HG02759 (cell line): ENCODE data around the gene LHX4.

Experiments
- ATAC-seq: cut with Tn5 transposase; IDR thresholded peaks from one replicate; pipeline ENCODE4 v1.9.1; 2021; ENCODE audit warnings: mild to moderate bottlenecking, moderate library complexity; ENCODE audit not compliant: unreplicated experiment

Gene LHX4

DNA sequence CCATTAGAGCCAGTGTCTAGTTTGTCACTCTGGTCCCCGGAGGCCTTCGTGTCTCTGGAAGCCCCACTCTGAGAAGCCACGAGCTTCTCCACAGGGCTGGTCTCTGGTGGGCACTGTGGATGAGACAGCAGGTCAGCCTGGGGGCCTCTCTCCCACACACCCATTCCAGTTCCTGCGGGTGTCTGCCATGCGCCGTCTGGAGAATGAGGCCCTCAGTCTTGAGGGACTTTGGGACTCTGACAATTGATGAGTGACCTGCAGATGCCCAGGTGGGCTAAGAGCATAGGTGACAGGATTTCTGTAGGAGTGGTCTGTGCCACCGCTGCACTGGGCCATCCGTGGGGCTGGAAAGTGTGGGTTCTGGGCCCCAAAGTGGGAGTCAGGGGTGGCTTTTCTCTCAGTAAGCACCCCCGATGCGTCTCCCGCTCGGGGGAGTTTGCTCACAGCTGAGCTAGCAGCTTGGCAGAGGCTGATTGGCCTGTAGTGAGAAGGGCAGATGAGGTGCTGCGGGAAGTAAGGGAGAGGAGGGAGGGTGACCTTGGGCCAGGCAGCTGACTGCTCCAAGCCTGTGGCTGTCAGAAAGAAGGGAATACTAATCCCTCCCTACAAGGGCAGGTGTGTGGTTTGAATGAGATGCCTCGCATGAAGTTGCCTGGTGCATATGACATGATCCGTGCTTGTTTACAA, 26.4 kb downstream of the LHX4 start:
- ATAC-seq: no peak

DNA sequence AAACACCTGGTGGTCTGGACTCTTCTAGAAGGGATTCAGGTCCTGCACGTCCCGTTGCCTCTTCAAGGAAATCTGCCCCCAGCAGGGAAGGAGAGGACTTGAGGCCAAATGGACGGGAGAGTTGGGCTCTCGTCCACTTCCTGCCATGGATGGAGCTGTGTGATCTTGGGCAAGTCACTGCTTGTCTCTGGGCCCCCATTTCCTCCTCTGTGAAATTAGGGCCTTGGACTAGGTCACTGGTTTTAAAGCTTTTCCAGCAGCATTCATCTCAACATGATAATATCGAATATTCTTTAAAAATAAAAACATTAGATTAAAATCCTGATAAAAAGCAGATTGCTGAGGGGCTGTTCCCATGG, 26.9 kb downstream of the LHX4 start:
- no peak for ATAC-seq

DNA sequence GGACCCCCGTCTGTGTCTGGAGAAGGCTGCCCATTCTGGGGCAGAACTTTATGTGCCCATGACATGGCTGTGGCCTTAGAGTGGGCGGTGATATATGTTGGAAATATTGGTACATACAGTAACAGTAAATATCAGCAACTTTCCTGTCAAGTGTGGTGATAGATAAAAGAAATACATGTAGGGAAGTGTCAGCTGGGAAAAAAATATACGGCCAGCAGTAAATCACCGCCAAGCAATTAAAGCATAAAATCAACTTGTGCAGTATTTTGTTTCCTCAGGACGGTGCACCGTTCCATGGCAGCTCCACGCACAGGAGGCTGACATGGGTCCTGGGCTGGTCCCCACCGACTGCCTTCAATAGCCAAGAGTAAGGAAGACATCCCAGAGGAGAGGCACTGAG, 27.4 kb downstream of the LHX4 start:
- ATAC-seq: no peak

DNA sequence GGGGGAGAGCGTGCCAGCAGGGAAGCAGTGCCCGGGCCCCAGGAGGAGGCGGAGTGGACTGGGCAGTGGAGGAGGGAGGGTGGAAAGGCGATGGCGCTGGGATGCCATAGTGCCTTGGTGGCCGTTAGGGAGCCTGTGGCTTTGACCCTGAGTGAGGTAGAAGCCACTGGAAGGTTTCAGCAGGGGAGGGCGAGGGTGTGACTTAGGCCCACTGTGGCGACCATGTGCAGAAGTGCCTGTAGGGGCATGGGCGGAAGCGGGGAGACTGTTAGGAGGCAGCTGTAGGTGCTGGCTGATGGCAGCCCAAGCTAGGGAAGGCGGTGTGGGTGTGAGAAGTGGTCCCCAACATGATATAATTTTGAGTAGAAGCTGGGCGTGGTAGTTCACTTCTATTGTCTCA, 28.2 kb downstream of the LHX4 start:
- no peak for ATAC-seq

DNA sequence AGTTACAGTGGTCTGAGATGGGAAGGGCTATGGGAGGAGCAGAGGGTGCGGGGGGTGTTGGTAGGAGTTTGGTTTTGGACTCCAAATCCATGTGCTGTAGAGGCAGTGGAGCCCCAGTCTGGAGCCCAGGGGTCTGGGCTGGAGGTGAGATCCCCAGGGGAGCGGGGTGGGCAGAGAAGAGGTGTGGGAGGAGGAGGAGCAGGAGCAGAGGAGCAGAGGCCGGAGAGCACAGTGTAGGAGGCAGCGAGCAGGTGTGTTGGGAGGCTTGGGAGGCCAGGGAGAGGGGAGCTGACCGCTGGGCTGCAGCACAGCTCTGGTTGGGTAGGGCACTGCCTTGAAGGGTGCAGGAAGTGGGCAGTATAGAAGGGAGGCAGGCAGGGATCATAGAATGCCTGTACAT, 28.9 kb downstream of the LHX4 start:
- no peak for ATAC-seq

DNA sequence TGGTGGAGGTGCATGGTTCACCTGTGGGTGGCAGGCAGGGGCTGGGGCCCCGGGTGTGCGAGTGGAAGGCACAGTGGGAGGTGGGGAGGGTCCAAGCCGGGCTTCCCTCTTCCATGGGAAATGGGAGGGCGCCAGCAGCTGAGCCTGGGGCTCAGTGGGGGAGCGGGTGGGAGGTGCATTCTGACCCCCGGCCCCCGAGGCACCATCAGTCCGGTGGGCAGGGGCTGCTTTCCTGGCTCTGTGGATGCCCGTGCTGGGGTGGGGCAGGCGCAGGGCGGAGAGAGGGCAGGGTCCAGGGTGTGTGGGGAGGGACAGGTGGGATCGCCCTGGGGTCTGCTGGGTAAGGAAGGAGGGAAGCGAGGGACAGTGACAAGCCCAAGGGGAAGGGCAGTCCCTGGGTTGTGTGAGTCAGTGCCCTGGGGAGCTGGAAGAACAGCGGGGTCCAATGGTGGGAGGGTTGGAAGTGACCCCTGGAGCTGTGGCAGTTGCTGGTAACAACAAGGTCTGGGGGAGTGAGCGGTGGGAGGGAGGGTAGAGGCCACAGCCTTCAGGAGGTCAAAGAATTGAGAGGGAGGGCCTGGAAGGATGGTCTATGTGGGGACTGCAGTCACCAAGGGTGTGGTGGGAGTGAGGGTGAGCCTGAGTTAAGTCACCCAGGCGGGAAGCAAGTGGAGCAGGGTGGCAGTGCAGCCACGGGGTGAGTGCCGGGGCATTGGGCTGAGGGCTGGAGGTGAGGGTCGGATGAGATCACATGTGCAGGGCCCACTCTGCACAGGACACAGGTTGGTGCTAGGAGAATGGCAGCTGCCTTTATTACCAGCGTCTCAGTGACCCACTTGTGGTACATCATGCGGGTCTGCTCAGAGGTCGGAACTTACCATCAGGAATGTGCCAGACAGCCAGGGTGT, 29.6 kb downstream of the LHX4 start:
- no peak for ATAC-seq

DNA sequence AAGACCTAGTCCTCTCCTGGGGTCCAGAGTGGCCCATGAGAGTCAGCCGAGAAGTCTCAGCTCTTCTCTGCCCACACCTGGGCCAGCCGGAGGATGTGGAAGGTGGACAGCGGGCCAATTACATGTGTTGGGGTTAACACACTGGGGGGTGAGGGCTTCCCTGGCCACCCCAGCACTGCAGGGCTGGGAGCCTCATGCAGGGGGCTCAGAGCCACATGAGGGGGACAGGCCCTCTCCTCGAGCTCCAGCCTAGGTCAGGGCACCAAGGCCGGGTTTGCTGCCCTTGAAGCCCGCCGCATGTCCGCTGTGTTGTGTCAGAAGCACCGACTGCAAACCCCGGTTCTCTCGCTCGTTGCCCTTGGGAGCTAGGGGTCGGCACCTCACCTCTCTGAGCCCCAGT, 30.5 kb downstream of the LHX4 start:
- ATAC-seq: no peak

DNA sequence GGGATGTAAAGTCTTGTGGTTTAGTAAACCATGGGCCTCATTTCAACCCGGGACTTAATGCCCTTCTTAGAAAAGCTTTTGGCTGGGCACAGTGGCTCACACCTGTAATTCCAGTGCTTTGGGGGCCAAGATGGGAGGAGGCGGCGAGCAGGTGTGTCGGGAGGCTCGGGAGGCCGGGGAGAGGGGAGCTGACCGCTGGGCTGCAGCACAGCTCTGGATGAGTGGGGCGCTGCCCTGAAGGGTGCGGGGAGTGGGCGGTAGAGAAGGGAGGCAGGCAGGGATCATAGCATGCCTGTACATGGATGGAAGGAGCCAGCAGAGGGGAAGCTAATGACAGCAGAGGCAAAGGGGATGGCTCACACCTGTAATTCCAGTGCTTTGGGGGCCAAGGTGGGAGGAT, 31.0 kb downstream of the LHX4 start:
- ATAC-seq: no peak

DNA sequence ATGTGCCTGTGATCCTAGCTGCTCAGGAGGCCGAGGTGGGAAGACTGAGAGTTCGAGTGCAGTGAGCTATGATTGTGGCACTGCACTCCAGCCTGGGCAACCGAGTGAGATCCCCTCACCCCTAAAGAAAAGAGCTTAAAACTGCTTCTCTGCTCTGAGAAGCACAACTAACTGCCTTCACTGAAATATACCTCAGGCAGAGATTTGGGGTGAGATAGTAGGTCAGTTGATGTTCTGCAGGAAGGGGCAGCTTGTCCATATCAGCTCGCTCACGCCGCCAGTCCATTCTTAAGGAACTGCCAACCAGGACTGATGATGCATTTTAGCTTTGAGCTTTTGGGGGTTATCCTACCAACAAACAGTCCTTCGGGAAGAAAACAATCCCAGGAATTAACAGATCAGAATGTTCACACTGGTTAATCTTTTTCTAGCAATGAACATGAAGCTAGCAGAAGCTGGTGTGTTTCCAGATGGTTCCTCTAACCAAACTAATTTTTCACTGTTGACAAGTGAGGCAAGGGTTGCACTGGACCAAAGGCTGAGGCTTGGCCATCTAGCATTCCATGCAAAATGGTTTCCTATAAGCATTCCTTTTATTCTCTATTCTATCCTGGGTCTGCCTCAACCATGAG, 31.6 kb downstream of the LHX4 start:
- no peak for ATAC-seq

DNA sequence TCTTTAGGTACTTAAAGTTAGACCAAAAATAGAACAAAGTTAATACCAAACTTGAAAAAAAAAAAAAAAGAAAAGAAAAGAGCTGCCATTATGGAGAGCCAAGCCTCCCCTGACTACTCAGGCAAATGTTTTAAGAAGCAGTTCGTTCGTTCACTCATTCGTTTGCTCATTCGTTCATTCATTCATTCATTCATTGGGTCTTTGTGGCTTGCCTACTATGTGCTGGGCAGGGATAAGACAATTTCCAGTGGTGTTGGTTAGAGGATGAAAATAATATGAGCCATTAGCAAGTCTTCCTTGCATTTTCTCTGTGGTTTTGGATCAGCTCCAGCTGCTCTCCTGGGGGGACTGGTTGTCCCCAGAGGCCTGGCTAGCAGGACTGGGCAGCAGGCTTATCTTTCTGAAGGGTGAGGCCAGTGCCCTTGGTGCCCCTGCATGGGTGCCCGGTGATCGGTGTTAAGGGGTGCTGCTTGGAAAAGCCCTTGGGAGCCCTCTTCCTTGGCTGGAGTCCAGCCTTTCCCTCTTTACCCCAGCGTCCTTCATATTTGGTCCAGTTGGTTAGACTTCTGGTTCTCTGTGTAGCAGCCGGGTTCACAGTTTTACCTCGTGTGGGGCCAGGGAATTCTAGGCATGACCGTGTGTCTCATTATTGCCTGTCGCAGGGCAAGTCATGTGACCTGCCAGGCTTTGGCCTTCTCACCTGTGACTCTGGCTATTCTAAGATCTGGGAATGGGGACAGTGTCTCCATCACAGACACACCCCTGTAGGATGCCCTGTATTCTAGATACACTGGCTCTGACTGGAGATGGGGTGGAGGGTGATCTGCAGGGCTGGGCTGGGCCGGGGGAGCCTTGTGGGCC, 32.8 kb downstream of the LHX4 start:
- ATAC-seq: no peak

DNA sequence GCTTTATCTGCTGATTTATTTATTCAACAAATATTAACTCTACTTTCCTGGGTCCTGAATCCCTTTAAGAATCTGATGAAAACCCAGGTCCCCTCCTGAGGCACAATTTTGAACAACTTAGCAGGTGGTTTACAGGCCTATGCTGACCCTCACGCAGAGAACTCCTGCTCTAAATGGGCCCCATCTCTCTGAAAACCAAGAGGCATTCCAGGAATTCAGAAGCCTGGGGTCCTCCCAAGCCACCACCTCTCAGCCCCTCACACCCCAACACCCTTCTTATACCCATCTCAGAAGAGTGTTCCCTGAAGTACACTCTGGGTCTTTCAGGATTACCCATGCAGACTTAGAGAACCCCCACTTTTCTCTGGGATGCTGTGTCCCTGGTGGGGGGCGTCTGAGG, 34.5 kb downstream of the LHX4 start:
- no peak for ATAC-seq

DNA sequence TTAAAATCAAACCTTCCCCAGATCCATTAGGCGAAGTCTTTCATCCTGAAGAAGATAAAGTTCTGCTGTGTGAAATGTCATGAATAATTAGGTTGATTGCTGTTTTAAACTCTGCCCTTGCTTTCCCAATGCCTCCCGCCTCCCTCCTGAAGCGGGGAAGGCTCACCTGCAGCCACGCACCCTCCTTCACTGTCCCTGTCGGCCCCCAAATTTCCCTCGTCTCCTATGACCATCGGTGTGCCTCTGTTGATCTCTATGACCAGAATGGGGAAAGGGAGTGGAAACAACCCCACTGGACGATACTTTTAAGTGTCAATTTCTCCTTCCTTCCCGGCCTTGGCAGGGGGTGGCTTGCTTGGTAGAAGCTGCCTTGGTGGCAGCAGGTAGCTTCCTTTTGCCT, 35.1 kb downstream of the LHX4 start:
- no peak for ATAC-seq

DNA sequence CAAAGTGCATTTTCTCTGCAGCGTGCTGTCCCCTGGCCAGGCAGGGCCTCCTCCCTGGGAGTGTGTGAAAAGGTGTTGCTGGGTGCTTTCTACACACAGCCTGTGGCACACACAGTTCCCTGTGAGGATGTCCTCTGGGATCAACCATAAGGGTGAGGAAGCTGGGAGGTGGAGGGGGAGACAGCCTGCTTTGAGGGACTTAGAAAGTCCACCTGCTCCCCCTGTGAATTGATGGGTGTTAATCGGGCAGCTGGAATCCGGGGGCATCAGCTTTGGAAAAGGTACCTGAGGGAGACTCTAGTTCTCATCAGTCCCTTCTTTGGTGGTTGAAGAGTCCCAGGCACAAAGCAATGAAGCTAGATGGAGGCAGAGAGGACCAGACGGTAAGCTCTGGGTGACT, 35.8 kb downstream of the LHX4 start:
- ATAC-seq: no peak

DNA sequence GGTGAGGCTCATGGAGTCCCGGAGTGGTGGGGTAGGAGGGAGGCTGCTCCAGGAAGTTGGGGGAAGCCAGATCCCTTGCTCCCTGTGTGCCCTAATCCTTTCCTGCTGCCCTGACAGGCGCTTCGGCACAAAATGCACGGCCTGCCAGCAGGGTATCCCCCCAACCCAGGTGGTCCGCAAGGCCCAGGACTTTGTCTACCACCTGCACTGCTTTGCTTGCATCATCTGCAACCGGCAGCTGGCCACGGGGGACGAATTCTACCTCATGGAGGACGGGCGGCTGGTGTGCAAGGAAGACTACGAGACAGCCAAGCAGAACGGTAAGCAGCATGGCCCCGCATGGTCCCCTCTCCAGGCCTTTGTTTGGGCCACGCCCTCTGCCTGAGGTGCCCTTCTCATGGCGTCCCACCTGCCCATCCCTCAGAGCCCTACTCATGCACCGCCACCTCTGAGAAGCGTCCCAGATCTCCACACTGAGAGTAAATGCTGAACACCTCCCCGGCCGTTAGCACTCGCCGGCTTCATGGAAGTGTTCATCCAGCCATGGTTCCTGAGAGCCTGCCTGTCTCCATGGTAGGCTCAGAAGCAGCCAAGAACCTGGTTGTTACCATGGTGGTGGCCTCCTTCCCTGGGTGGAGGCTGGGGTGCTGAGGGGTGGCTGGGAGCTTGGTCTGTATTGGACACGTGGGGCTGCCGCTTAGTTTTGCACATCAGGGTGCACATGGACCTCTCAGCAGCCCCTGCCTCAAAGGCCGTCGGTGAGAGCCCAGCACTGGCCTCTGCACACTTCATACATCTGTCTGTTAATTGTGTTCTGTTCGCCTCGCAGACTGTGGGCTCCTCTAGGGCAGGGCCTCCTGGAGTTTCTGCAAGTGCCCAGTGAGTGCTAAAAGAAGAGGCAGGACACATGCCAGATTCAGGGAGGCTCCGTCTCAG, 36.5 kb downstream of the LHX4 start:
- no peak for ATAC-seq

DNA sequence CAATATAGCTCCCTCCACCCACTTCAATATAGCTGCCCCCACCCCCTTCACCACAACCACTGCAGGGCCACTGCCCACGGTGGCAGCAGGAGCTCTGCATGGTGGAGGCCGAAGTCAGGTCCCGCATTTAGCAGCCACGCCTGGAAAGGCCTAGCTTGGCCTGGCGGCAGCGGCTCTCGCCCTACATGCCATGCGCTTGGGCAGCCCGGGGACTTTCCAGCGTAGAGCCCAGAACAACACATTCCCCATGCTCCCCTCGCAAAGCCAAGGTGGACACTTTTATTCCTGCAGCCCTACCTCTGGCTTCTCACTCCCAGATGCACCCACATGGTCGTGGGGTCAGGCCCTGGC, 37.1 kb downstream of the LHX4 start:
- ATAC-seq: no peak

DNA sequence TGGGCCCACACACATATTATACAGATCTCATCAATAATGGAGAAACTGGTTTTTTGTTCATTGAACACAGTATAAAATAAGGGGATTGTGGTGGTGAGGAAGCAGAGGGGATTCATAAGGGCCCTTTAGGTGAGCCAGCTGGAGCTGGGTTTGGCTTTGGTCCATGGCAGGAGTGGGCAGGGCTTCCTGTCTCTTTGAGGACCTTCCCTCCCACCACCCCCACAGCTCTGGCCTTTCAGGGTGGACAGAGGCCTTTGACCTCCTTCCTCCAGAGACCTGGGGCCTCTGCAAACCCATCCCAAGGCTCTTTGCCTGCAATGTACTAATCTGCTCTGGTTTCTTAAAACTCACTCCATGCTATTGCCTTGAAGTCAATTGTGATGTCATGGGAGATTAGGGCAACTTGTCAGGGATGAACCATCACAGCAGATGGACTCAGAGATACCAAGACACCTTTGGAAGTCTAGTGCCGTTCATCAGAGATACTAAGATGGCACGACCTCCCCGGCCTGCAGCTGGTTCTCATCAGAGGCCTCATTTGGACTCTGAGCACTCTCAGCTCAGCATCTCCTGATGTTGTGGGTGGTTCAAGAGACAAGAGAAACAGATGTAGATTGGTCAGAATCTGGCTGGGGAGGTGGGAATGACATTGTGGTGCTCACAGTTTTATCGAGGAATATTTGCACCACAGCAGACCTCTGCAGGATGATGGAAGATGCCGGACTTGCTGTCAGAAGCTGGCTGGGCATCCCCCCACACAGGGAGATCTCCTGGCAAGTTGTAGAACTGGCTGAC, 37.9 kb downstream of the LHX4 start:
- no peak for ATAC-seq

DNA sequence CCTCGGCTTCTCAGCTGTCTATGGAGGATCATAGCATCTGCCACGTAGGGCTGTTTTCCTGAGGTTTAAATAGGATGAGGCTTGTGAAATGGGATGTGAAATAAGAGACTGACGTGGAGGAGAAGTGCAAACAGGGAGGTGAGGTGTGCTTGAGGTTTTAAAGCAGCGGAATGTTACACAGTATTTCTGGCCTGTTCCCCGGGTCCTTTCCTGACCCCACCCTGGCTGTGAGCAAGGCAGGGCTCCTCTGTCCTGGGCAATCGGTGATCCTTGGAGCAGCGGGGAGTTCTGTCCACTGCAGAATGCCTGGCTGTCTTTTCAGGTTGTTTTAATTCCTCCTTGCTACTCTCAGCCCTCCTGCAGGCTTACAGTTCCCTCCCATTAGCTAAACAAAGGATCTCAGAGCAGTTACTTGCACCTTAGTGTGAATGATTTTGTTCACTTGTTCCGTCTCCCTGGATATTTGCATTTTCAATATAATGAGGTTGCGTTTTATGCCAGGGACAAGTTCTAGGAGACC, 38.6 kb downstream of the LHX4 start:
- ATAC-seq: no peak

DNA sequence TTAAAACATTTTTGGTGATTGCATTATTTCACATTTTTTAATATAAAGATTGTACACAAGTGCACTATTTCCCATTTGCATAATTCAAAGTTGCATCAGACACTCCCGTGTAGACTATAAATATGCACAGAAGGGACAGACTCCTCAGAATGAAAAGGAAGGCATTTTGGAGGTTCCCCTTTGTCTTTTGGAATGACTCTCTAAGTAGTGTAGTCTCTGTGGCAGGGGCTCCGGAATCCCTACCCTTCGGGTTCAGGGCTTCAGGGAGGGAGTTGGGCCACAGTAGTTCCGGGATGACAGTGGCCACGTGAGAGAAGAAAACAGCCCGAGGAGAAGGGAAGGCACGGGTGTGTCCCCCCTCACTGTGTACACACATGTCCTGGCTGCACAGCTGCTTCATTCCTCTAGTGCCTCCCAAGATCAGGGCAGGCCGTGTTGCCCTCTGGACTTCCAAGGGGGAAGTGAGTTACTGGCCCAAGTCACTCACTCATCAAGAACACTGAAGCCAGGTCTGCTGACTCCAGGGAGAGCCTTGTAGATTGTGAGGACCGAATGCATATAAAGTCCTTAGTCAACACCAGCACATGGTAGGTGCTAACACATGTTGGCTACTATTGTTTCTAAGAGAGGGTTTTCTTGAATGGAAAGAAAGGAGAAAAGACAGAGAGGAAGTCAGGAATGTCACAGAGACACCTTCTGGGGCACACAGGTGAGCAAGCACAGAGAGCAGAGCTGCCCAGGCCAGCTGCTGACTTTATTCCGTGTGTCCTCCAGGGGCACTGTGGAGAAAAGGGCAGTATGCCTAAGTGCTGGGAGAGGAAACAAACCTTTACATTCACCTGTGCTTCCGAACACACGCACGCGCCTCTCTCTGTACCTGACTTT, 39.8 kb downstream of the LHX4 start:
- no peak for ATAC-seq
